GM21515 (cell line): ENCODE data around the gene PTPN2.
A peak's percentile ranks its signal among the peaks of the same experiment; 100 is the strongest.

ENCODE experiments used
- ATAC-seq: cut with Tn5 transposase; IDR thresholded peaks from one replicate; pipeline ENCODE4 v1.9.1; 2021; ENCODE audit not compliant: unreplicated experiment

Gene PTPN2

DNA sequence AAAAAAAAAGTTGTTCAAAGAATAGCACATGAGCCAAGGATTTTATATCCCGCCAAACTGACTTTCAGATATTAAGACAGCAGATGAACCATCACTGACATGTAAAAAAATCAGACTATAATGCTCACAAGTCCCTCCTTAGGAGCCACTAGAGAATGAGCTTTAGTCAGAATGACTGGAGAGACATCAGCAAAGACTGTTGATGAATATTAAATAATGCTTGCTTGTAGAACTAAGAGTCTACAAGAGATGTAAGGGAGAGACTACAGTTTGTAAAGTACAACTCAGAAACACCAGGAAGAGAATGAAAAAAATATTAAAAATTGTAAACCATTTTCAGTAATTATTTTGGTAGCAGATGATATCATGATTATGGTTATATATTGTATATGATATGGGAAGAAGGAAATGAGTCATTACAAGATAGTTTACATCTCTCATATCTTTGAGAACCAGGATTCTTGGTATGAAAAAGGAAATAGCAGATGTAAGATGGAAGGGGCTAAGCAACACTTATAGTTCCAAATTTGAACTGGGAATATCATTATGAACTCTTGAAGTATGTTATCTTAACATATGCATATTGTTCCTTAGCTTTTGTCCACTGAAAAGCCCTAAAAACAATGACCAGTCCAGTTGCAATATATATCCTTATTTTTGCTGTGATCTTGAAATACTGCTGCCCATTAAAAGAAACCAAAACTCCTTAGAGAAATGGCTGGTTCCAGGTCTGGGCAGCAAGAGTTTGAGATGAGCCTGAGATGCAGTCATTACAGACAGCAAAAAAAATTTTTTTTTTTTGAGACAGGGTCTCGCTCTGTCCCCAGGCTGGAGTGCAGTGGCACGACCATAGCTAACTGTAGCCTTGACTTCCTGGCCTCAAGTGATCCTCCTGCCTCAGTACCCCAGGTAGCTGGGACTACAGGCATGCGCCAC lies 55.7 kb downstream of the PTPN2 start:
- no peak for ATAC-seq

DNA sequence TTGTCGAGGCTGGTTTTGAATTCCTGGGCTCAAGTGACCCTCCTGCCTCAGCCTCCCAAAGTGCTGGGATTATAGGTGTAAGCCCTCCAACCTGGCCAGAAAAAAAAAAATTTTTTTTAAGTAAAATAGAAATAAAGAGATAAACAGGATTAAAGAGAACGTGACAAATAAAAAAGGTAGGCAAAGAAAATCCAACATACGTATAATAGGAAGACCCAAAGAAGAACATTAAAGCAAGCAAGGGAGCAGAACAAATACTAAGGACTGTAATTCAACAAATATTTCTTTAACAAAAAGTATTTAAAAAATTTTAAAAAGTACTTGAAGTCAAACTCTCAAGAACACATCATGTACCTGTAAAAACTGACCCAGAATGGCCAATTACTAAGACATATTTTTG lies 56.4 kb downstream of the PTPN2 start:
- ATAC-seq, result no peak

GRCh38 chr18:12825230-12825629 lies 58.8 kb downstream of the PTPN2 start:
- ATAC-seq, result no peak

DNA sequence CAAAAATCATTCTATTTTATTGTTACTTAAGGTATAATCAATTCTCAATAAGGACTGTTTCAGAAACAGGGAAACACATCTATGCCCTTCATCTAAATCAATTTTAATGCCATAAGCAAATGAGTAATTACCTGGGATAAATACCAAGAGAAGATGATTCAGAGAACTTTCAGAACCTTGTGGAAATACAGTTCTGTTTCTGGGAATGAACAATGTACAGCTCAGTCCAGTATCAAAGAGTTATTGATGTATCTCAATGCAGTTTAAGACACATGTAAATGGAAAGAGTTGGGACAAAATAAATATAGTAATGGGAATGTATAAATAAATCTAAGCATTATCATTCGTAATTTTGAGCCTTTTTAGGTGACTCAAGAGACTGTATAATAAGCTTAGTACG lies 60.1 kb downstream of the PTPN2 start:
- no peak for ATAC-seq

- ATAC-seq, result no peak
Measured at GRCh38 chr18:12821408-12821807, 62.6 kb downstream of the PTPN2 start.

DNA sequence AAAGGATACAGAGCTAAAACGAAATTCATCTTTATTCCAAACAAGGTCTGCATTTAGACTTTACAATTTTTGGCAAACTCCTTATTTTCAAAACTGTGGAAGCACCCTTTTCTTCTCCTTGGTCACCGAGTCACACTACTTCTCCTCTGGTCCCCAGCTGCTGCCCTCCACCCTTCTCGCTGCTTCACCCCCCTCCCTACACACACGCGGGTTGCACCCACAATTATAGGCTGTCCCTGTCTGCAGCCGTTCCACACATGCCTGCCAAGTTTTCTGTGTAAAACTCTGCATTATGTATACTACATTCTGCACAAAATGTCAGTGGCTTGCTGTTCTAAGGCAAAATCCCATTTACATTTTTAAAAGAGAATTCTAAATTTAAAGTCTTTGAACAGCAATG lies 63.5 kb downstream of the PTPN2 start:
- ATAC-seq, result no peak

GRCh38 chr18:12819841-12820240 lies 64.2 kb downstream of the PTPN2 start:
- no peak for ATAC-seq

DNA sequence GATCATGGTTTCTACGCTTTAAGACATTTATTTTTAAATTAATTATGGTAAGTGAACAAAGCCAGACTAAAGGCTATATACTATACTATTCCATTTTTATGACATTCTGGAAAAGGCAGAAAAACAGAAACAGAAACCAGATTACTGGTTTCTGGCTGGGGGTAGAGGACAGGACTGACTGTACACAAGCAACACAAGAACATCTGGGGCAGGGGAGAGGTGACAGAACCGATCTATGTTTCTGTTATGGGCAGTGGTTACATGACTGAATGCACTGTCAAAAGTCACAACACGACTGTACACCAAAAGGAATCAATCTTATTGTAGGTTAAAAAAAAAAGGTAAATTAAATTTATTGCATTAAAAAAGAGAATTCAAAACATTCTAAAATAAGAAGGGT lies 64.7 kb downstream of the PTPN2 start:
- ATAC-seq, result peak; percentile 73

DNA sequence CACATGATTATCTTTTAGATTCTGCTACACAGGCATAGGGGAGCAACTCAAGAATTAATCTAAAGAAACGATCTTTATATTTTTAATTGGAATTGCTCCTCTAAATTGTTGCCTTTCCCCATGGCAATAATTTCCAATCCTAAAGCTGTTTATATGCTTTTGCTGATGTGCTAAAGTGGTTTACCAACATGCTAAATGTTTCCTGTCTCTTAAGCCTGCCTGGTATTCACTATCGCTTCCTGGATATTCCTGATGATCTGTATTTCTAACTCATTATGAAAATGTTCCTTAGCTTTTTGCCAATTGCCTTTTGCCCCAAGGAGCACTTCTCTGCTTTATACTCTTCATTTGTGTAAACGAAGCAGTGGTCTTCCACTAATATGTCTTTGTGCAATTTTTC lies 65.8 kb downstream of the PTPN2 start:
- no peak for ATAC-seq

DNA sequence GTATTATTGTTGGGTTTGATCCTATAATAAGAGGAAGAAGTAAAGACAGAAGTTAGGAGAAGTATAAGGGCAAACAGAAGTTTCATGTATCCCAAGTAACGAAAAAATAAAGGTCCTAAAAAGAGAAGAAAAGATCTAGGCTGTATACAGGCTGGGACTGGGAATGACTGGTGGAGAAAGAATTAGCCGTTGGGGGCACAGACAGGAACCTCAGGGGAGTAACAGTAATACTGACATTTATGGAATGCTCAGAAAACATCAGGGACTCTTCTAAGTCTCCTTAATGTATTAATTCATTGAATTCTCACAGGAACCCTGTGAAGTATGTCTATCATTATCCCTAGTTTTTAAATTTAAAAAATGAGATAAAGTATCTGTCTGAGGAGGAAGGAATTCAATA lies 67.6 kb downstream of the PTPN2 start:
- no peak for ATAC-seq

GRCh38 chr18:12811191-12811950 lies 72.7 kb downstream of the PTPN2 start:
- no peak for ATAC-seq

DNA sequence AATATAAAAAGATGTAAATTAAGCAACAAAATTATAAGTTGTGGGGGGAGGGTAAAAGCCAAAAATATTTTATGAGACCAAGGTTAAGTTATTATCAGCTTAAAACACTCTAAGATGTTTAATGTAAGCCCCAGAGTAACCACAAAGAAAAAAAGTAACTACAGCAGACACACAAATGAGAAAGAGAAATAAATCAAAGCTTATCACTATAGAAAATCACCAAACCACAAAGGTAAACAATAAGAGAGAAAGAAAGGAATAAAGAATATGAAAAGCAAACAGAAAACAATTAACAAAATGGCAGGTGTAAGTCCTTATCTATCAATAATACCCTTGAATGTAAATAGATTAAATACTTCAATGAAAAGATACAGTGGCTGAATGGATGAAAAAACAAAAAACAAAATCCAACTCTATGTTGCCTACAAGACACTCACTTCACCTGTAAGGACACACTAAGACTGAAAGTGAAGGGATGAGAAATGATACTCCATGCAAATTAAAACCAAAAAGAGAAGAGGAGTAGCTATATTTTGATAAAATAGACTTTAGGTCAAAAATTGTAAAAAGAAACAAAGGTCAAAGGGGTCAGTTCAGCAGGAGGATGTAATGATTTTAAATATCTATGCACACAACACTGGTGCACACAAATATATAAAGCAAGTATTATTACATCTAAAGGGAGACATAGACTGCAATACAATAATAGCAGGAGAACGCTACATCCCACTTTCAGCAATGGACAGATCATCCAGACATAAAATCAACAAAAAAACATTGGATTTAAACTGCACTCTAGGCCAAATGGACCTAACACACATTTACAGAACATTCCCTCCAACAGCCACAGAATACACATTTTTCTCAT lies 80.7 kb downstream of the PTPN2 start:
- ATAC-seq, result no peak

GRCh38 chr18:12802538-12802937 lies 81.5 kb downstream of the PTPN2 start:
- ATAC-seq, result no peak

DNA sequence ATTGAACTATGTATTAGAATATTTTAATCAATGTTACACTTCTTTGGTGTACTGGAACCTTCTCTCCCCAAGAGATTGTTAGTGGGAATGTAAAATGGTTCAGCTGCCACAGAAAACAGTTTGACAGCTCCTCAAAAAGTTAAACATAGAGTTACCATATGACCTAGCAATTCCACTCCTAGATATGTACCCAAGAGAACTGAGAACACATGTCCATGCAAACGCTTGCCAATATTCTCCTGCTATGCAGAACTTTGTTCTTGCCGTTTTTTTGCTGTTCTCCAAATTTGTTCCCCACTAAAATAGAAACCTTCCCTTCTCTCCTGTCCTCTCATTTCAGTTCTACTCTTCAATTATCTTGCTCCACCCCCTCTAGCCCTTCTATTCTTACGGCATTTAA lies 87.6 kb downstream of the PTPN2 start:
- ATAC-seq, result no peak

- no peak for ATAC-seq
Measured at GRCh38 chr18:12791610-12792009, 92.4 kb downstream of the PTPN2 start.

DNA sequence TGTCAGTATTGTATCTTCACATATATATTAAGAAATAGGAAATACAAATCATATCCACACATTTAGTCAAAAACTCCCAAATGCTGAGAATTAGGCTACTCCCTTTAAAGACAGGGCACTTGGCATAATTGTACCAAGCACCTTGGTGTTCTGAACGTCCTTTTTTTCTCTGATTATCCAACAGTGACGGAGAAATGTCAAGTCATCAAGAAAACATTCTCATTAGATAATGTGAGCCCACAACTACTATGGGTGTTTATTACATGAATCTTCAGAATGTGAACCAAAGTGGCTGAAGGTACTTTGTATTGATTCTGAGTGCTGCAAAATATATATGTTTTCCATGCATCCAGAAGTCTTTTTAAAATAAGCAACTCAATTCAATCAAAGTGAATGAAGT lies 97.4 kb downstream of the PTPN2 start:
- no peak for ATAC-seq

DNA sequence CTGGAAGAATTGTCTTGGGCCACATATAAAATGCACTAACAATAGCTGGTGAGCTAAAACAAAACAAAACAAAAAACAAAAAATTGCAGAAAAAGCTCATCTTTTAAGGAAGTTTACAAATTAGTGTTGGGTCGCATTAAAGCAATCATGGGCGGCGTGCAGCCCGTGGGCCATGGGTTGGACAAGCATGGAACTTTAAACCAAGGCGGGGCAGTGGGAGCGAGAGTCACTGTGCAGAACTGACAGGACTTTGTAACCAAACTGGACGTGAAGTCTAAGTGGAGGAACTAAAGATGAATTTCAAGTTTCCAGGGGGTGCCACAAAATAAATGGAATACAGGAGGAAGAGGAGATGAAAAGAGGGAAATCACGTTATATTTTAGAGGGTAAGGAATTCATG lies 100.5 kb downstream of the PTPN2 start:
- no peak for ATAC-seq

DNA sequence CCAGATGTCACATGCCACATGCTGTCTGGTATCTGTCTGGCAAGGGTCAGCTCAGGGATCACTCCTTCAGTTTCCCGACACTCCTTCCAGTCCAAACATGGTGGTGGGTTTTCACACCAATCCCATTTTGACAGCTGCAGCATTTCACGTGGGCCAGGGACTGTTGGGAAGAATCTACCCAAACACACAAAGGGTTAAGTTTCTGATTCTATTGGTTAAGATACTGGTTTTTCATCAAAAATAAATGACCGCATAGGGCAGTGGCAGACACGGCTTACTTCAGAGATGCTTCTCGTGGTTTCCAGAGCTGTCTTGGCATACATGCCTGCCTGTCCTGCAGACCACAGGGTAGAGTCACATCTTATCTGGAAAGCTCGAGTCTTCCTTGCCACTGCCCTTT lies 101.5 kb downstream of the PTPN2 start:
- ATAC-seq, result no peak

- ATAC-seq, result no peak
Measured at GRCh38 chr18:12779456-12779855, 104.6 kb downstream of the PTPN2 start.

DNA sequence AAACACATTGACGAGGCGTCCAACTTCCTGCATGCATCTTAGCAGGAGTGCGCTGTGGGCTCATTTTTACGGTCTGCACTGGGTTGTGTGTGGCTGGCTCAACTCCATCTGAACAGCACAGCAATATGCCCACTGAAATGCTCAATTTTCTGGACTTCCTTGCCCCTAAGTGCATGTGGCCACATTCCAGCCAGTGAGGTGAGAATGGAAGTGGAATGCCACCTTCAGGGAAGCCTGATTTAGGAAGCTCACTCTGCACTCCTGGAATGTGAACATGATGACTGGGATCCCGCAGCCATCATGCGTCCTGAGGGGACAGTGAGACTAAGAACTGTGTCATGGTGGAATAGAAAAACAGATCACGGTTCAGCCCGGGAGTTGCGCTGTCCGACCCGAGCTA lies 105.0 kb downstream of the PTPN2 start:
- no peak for ATAC-seq

- no peak for ATAC-seq
Measured at GRCh38 chr18:12777500-12777944, 106.5 kb downstream of the PTPN2 start.
